GM21737 (cell line): Measurements from ENCODE around the gene OR5H2.
"Not testable (repeated sequence)": the region's sequence is repeated elsewhere in the genome, so short reads cannot be mapped to it uniquely, and the experiment has no call there.

Experiments
- ATAC-seq: cut with Tn5 transposase; IDR thresholded peaks from one replicate; pipeline ENCODE4 v1.9.1; 2021; ENCODE audit warnings: mild to moderate bottlenecking, moderate library complexity; ENCODE audit not compliant: unreplicated experiment

The OR5H2 gene

GRCh38 chr3:98282205-98282604 is at the start of gene OR5H2:
TSS of gene OR5H2 (plus strand) at chr3:98282505. CDS start at chr3:98282903, 398 bp downstream.
- no peak for ATAC-seq

GRCh38 chr3:98233468-98233867 is 48.8 kb upstream of the OR5H2 start:
- ATAC-seq, result no peak

GRCh38 chr3:98240131-98240530 is 42.2 kb upstream of the OR5H2 start:
- ATAC-seq, result no peak

GRCh38 chr3:98242155-98242554 is 40.1 kb upstream of the OR5H2 start:
- ATAC-seq, result no peak

GRCh38 chr3:98243843-98244242 is 38.5 kb upstream of the OR5H2 start:
- no peak for ATAC-seq

- no peak for ATAC-seq
Measured at GRCh38 chr3:98246142-98246541, 36.2 kb upstream of the OR5H2 start.

GRCh38 chr3:98256026-98256425 is 26.3 kb upstream of the OR5H2 start:
- ATAC-seq, result not testable (repeated sequence)

GRCh38 chr3:98259707-98260106 is 22.6 kb upstream of the OR5H2 start:
- no peak for ATAC-seq

GRCh38 chr3:98262046-98262445 is 20.3 kb upstream of the OR5H2 start:
- ATAC-seq, result no peak

GRCh38 chr3:98263944-98264343 is 18.4 kb upstream of the OR5H2 start, which contains the start of gene OR5H6:
TSS of gene OR5H6 (plus strand) at chr3:98264244. CDS start at chr3:98264333, 89 bp downstream.
- ATAC-seq, result no peak

GRCh38 chr3:98269846-98270245 is 12.5 kb upstream of the OR5H2 start:
- ATAC-seq, result no peak

- ATAC-seq, result no peak
Measured at GRCh38 chr3:98272126-98272525, 10.2 kb upstream of the OR5H2 start.

- no peak for ATAC-seq
Measured at GRCh38 chr3:98274914-98275313, 7.4 kb upstream of the OR5H2 start.

GRCh38 chr3:98290916-98291315 is 8.6 kb downstream of the OR5H2 start:
- no peak for ATAC-seq

GRCh38 chr3:98291332-98291957 is 9.1 kb downstream of the OR5H2 start:
- ATAC-seq, result no peak

- no peak for ATAC-seq
Measured at GRCh38 chr3:98322101-98322500, 39.8 kb downstream of the OR5H2 start.

- no peak for ATAC-seq
Measured at GRCh38 chr3:98322686-98323085, 40.4 kb downstream of the OR5H2 start.

- no peak for ATAC-seq
Measured at GRCh38 chr3:98323425-98323824, 41.1 kb downstream of the OR5H2 start.

GRCh38 chr3:98325055-98325454 is 42.8 kb downstream of the OR5H2 start:
- no peak for ATAC-seq

- no peak for ATAC-seq
Measured at GRCh38 chr3:98326105-98326893, 44.0 kb downstream of the OR5H2 start.

- no peak for ATAC-seq
Measured at GRCh38 chr3:98326945-98327344, 44.6 kb downstream of the OR5H2 start.

GRCh38 chr3:98328933-98329332 is 46.6 kb downstream of the OR5H2 start:
- no peak for ATAC-seq
